ENCODE data around the gene TMA7. TPM values are rescaled to one million over a fixed set of nuclear protein-coding genes. Genes with fewer than 3 reads are reported as not detected.

The TMA7 gene
- total and polyA plus RNA-seq, 2 of the 13 experiments (the other 11 are each of a cell fraction or from before 2014, with no cell fraction given): 100 to 486 TPM

- TF ChIP-seq GTF3A (CRISPR knock-in tag; conservative IDR thresholded peaks at IDR 0.05): no peak
- peak; percentile 40; the same call in 1 of the 2 replicates for TF ChIP-seq BCL6 (CRISPR knock-in tag; IDR thresholded peaks at IDR 0.05)
- peak; percentile 82 for TF ChIP-seq SRSF1 (optimal IDR thresholded peaks at IDR 0.05; ENCODE audit: low read depth, low read length)
- TF ChIP-seq ZBTB34 (CRISPR knock-in tag; IDR thresholded peaks at IDR 0.05): no peak; the same call in 1 of the 2 replicates
- TF ChIP-seq KLF16 (CRISPR knock-in tag; IDR thresholded peaks at IDR 0.05): peak in 1 of 2 experiments; percentile 80; a peak in 2 of 4 replicates
- peak; percentile 94 for TF ChIP-seq GABPA (IDR thresholded peaks at IDR 0.05; ENCODE audit: low read depth, low read length)
- TF ChIP-seq GABPA (CRISPR knock-in tag; IDR thresholded peaks at IDR 0.05; ENCODE audit: low read depth): peak; percentile 99
- peak; percentile 89; the same call in 1 of the 2 replicates for TF ChIP-seq ZNF230 (CRISPR knock-in tag; IDR thresholded peaks at IDR 0.05)
- peak; percentile 51; the same call in 1 of the 2 replicates for TF ChIP-seq MYPOP (CRISPR knock-in tag; IDR thresholded peaks at IDR 0.05)
- TF ChIP-seq ZNF773 (CRISPR knock-in tag; IDR thresholded peaks at IDR 0.05; ENCODE audit: borderline replicate concordance): peak; percentile 63; the same call in 1 of the 2 replicates
- no peak for TF ChIP-seq FOXK2 (IDR thresholded peaks at IDR 0.05)
- no peak for TF ChIP-seq BATF2 (CRISPR knock-in tag; IDR thresholded peaks at IDR 0.05)
- TF ChIP-seq RFX5 (IDR thresholded peaks at IDR 0.05; ENCODE audit: low read depth, low read length): peak; percentile 41; the same call in 1 of the 2 replicates
- TF ChIP-seq ZNF460 (CRISPR knock-in tag; IDR thresholded peaks at IDR 0.05; ENCODE audit: borderline replicate concordance): no peak
- TF ChIP-seq ZNF577 (CRISPR knock-in tag; IDR thresholded peaks at IDR 0.05; ENCODE audit: borderline replicate concordance, low read depth): no peak
- peak; percentile 75; the same call in 1 of the 2 replicates for TF ChIP-seq SMAD3 (CRISPR knock-in tag; IDR thresholded peaks at IDR 0.05)
- no peak for TF ChIP-seq TEF (CRISPR knock-in tag; IDR thresholded peaks at IDR 0.05)
- no peak for TF ChIP-seq DZIP1 (CRISPR knock-in tag; IDR thresholded peaks at IDR 0.05)
- no peak for TF ChIP-seq RFXANK (CRISPR knock-in tag; IDR thresholded peaks at IDR 0.05)
- TF ChIP-seq KDM3A (CRISPR knock-in tag; IDR thresholded peaks at IDR 0.05; ENCODE audit: low read depth): peak; percentile 58
- TF ChIP-seq ZNF253 (CRISPR knock-in tag; IDR thresholded peaks at IDR 0.05; ENCODE audit: borderline replicate concordance): peak; percentile 11; the same call in 1 of the 2 replicates
- peak; percentile 58 for TF ChIP-seq HCFC1 (IDR thresholded peaks at IDR 0.05; ENCODE audit: low read depth, low read length)
- no peak for TF ChIP-seq PAWR (CRISPR knock-in tag; IDR thresholded peaks at IDR 0.05; ENCODE audit: borderline replicate concordance)
Observed at GRCh38 chr3:48439820-48440589, at the start of gene TMA7, which contains the start of gene CCDC51 (continued).
